Measurements from ENCODE around the gene SRRM1.
A peak's percentile ranks its signal among the peaks of the same experiment; 100 is the strongest.

Gene SRRM1, protein sequence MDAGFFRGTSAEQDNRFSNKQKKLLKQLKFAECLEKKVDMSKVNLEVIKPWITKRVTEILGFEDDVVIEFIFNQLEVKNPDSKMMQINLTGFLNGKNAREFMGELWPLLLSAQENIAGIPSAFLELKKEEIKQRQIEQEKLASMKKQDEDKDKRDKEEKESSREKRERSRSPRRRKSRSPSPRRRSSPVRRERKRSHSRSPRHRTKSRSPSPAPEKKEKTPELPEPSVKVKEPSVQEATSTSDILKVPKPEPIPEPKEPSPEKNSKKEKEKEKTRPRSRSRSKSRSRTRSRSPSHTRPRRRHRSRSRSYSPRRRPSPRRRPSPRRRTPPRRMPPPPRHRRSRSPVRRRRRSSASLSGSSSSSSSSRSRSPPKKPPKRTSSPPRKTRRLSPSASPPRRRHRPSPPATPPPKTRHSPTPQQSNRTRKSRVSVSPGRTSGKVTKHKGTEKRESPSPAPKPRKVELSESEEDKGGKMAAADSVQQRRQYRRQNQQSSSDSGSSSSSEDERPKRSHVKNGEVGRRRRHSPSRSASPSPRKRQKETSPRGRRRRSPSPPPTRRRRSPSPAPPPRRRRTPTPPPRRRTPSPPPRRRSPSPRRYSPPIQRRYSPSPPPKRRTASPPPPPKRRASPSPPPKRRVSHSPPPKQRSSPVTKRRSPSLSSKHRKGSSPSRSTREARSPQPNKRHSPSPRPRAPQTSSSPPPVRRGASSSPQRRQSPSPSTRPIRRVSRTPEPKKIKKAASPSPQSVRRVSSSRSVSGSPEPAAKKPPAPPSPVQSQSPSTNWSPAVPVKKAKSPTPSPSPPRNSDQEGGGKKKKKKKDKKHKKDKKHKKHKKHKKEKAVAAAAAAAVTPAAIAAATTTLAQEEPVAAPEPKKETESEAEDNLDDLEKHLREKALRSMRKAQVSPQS
- 65.5 to 78.2 reads per million in 2 experiments for total RNA-seq

DNA sequence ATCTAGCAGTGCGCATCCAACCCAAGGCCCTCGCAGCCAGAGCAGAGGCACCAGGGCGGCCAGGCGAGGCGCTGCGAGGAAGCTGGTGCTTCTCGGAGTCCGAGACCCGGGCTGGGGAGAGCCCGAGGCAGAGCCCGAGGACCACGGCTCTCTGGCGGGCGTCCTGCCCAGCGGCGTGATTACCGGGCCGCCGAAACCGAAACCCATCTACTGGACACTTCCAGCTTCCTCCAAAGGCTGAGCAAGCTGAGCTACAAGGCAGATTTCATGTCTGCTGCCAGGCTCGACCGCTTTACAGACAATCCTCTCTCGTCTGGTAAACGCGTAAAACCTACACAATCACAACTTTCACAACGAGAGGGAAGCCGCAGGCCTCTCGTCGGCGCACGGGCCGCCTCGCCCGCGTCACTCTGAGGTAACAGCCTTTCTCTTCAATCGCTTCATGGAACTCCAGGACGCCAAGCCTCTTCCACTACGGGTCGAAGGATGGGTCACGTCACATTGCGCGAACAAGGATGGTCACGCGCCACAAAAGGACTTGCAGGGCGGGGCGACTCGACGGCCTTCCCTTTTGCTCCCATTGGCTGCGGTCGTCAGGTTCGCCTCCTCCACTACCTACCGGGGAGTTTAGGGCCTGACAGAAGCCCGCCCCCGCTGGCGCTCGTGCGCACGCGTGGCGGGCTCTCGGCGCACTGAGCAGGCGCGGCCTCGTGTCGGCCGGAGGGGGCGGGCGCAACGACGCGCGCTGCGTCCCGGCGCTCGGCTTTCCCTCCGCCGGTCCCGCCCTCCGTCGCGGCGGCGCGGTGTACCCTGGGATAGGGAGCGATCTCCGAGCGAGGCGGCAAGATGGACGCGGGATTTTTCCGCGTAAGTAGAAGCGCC is at the start of gene SRRM1:
Gene SRRM1, plus strand, starts transcription at position 822 of the 882 bp plus-strand sequence. Its CDS starts 25 bp downstream, at position 847.
- peak; percentile 99 for DNase-seq (ENCODE audit: low read depth)

DNA sequence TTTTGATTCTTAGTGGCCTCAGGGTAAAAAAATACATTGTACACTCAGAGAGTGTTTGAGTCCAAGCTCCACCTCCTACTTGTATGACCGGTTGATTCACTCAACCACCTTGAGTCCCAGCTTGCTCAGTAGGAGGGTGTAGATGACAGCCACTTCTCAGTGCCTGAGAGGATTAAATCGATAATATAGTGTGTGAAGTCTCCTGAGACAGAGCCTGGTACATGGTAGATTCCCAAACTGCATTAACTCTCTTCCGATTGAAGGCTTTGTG is 48.8 kb upstream of the SRRM1 start:
- DNase-seq (ENCODE audit: low read depth): no peak

DNA sequence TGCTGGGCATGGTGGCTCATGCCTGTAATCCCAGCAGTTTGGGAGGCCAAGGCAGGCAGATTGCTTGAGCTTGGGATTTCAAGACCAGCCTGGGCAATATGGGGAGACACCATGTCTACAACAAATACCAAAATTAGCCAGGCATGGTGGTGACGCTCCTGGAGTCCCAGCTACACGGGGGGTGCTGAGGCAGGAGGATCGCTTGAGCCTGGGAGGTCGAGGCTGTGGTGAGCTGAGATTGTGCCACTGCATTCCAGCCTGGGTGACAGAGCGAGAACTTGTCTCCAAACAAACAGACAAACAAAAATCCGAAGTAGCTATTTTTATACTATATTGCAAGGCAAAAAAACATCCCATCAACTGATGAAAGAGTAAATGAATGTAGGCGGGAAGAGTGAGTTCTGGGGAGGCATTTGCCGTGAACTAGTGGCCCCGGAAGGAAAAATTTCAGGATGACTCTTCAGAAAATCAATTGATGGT is 46.7 kb upstream of the SRRM1 start:
- no peak for DNase-seq (ENCODE audit: low read depth)

DNA sequence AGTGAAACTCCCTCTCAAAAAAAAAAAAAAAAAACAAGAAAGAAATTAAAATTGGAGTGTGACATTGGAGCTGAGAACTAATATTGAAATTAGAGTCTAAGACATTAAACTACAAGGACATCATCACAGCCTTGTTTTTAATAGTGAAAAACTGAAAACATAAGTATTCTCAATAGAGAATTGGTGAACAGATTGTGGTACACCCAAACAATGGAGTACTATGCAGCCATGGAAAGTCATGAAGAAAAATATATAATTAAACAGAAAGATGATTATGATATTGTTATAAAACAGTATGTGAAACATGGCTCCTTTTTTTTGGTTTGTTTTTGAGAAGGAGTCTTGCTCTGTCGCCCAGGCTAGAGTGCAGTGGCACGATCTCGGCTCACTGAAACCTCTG is 43.8 kb upstream of the SRRM1 start:
- DNase-seq (ENCODE audit: low read depth): no peak

DNA sequence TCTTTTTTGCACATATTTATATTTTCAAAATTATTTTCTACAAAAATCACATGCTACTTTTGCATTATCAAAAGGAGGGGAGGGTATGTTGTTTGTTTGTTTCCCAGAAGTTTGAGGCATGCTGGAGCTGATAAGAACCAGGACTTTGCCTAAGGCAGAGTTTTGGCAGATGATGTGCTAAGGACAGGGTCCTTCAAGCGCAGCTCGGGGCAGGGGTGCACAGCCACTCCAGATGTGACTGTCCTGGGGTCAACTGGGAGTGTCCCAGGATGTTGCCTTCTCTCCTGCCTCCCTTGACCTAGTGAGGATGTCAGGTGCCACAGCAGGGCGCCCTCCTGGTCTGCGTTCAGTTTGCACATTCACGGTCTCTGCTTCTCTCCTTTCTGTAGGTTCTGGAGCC is 42.6 kb upstream of the SRRM1 start:
- no peak for DNase-seq (ENCODE audit: low read depth)

DNA sequence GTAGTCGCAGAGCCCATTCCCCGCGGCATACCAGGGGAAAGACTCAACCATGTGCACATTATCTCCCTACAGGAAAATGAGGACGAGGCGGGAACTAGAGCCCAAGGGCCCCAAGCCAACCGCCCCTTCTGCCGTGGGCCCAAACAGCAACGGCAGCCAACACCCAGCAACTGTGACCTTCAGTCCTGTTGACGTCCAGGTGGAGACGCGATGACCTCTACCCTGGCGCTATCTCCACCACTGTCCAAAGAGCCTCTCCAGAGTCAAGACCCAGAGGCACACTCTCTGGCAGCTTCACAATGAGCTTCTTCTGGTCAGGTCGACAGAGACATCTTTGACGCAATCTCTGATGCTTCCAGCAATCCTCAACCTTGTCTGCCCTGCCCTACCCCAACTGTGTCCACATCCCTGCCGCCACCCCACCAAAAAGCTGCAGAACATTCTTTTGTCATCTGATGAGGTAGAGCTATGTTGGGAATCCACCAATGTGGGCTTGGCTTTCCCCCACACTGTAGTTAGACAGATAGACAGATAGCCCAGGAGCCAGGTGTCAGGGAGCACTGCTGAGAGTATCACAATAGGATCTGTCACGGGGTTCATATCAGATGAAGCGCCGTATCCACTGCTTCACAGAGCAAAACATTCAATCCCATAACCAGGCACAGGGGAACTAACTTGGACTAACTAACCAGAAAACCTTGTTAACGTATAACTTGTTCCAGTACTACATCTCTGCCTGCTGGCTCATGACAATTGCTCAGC is 37.4 kb upstream of the SRRM1 start:
- no peak for DNase-seq (ENCODE audit: low read depth)

DNA sequence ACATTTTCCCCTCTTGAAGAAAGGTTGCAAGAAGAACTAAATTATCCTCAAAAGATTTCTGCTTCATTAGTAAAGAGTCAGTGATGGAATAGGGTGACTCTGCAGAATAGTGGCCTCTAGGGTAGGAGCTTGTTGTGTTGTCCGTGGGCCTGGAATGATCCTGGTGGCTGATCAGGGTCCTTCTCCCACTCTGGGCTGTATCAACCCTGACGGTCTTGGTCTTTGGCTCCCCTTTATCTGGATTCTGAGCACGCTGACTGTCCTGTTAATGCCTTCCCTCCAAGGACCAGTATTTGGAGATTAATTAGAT is 36.9 kb upstream of the SRRM1 start:
- no peak for DNase-seq (ENCODE audit: low read depth)

DNA sequence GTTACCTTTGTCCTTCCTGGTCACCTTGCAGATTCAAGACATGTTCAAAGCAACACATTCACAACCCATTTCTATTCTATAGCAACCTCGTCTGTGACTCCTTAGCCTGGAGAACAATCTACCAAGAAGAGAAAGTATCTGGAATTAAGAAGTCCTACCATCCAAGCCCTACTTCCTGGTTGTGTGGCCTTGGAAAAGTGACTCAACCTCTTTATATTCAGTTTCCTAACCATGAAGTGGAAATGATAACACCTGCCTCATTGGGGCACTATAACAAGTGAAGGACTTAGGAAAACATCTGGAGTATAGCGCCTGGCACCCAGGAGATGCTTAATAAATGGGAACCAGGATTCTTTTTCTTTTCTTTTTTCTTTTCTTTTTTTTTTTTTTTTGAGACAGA is 36.5 kb upstream of the SRRM1 start:
- no peak for DNase-seq (ENCODE audit: low read depth)

DNA sequence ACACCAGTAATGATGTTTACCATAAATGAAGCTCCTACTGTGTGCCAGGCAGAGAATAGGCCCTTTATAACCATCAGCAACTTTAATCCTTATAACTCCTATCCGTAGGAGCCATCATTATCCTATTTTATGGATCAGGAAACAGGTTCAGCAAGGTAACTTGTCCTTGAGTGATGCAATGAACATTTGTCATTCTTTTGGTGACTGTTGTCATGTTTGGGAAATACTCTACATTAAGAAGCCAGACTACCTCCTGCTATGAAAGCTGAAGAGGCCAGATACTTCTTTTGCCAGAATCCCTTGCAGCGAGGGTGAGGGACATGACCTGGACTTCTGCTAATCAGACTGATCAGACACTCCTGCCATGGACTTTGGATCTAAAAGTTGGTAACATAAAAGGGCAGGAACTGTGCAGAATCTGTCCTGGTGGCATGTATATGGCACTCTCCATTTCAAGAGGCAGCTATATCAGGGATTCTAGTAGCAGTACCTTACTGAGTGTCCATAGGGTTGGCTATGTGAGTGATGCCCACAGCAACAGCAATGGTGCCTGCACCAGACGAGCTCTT is 33.1 kb upstream of the SRRM1 start:
- DNase-seq (ENCODE audit: low read depth): no peak

DNA sequence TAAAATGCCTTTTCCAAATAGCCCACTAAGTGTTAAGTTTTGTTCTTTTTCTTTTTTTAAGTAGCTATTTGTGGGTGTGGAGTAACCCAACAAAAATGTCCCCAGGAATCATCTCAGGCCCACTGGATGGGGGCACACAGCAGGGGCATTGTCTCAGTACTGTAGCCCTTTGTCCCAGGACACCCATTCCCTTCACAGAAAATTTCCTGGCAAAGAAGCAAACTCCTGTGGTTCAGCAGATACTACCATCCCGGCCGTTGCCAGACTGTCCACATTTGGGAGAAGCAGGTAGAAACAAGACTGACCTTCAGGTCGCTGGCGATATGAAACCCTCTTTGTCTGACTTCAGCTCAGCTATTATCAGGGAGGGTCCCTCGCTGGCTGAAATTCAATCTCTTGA is 23.7 kb upstream of the SRRM1 start:
- DNase-seq (ENCODE audit: low read depth): no peak

DNA sequence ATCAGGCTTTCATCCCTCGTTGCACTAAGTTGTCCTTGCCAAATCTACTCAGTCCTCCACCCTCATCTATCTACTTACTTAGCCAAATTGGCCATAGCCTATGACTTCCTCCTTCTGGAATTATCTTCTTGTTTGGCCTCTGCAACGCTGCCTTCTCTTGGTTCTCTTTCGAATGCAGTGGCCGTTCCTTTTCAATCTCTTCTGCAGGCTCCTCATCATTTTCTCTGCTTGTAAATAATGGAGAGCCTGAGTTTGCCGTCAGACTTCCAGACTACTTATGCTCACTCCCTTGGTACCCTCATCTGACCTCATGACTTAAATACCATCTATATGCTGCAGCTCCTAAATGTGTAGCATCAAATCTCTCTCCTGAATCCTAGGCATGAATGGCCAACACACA is 22.4 kb upstream of the SRRM1 start:
- no peak for DNase-seq (ENCODE audit: low read depth)

DNA sequence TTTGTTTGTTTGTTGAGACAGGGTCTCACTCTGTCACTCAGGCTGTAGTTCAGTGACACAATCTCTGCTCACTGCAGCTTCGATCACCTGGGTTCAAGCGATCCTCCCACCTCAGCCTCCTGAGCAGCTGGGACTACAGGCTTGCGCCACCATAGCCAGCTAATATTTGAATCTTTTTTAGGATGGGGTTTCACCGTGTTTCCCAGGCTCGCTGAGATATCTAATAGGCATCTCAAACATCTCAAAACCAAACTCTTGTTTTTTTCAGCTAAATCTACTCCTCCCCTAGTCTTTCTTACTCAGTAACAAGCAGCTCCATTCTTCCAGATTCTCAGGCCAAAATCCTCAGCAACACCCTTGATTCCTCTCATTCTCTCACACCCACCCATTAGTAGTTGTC is 22.0 kb upstream of the SRRM1 start:
- no peak for DNase-seq (ENCODE audit: low read depth)

DNA sequence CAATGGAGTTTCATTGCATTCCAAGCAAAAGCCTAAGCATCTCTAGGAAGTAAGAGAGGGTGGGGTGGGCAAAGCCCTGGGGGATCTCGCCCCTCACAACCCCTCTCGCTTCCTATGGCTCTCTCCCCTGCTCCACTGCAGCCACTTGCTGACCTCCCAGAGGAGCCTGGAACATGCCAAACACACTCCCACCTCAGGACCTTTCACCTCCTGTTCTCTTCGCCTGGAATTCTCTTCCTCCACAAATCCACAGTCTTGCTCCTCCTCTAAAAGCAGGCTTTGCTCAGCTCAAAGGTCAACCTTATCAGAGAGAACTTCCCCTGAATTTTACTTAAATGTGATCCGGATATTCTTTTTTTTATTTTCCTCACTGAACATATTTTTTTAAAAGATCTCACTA is 20.9 kb upstream of the SRRM1 start:
- no peak for DNase-seq (ENCODE audit: low read depth)

DNA sequence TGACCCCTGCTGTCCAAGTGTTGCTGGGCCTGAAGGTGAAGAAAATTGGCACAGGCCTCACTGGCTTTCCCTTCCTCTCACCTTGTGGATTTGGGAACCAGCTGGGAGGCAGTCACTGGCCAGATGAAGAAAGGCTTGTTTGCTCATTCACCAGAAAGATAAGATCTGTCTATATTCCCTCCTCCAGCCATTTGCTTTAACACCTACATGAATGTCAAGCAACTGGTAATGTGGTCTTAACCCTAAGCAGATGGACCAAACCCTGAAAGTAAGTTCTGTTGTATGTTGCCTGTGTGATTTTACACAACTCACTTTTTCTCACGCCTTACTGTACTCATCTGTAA is 10.3 kb upstream of the SRRM1 start:
- DNase-seq (ENCODE audit: low read depth): no peak

DNA sequence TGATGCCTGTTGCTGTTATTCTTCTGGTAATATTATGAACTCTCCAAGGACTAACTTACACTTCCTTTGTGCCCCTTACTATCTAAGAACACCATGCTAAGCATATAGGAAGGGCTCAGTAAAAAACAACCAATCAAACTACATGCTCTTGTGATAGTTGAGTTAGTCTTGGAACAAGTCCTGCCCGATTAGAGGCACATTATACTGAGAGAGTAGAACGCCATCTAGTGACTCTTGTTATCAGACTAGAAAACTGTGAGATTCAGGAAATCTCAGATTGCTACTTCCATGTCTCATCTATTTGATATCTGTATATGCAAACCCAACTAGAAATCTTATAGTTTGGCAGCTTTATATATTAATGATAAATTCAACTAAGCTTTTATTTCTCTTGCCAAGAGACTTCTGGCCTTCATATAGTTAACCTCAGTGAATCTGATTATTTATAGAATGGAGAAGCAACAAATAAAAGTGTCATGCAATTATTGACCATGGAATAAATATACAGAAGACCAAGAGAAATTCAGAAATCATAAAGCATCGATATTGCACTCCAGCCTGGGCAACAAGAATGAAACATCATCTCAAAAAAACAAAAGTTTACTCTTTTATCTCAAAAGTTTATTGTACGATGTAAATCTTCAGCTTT is 7.8 kb upstream of the SRRM1 start:
- DNase-seq (ENCODE audit: low read depth): no peak

DNA sequence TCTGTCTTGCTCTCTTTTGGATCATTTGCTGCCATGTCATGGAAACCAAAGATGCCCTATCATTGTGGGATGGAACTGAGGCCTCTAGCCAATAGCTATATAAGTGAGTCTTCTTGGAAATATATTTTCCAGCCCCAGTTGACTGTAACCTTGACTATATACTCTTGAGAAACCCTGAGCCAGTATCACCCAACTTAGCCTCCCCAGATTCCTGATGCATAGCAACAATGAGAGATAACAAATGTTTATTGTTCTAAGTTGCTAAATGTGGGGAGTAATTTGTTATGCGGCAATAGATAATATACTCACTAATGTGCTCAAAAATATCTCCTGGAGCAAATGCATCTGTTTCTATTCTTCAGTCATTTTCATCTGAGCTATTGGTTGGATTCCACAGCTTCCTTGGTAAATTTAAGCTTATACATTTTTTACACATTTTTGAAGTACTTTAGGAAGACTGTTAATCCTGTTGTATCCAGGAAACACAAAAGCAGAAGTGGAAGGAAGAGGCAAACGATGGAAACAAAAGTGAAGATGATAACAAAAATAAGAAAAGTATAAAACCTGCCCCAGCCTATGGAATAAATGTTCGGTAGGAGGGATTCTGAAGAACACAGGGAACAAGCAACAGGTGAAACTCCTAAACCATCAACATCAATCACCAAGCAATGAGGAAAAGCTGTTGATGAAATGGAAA is 6.3 kb upstream of the SRRM1 start:
- DNase-seq (ENCODE audit: low read depth): no peak

DNA sequence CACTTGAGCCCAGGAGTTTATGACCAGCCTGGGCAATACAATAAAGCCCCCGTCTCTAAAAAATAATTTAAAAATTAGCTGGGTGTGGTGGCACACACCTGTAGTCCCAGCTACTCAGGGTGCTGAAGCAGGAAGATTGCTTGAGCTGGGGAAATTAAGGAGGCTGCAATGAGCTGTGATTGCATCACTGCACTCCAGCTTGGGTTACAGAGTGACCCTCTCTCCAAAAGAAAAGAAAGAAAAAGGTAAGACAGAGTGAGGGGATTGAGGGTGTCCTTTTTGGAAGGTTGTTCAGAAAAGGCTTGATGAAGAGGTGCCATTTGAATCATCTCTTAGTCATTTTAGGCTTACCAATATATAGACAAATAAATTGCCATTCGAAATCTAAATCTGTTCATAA is 4.0 kb upstream of the SRRM1 start:
- no peak for DNase-seq (ENCODE audit: low read depth)

DNA sequence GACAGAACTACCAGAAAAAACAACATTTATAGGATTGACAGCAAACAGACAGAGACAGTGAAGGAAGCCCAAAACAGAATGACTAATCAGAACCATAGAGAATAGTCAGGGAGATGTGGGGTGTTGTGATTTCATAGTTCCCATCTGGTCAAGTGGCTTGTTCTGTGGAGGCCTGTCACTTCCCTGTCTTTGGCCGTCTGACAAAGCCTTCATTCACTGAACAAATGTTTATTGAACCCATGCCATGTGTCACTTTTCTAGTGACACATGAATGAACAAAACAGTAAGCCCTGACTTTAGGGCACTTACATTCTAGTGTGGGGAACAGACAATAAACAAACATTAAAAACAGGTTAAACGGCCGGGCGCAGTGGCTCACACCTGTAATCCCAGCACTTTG is 3.2 kb upstream of the SRRM1 start:
- DNase-seq (ENCODE audit: low read depth): no peak

DNA sequence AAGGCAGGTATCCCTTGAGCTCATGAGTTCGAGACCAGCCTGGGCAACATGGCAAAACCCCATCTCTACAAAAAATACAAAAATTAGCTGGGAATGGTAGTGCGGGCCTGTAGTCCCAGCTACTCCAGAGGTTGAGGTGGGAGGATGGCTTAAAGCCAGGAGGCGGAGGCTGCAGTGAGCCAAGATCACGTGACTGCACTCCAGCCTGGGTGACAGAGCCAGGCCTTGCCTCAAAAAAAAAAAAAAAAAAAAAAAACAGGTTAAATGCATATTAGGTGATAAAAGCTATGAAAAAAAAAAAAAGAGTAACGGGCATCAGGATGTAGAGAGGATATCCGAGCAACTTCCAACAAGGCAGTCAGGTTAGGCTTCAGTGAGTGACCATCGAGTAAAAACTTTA is 2.8 kb upstream of the SRRM1 start:
- no peak for DNase-seq (ENCODE audit: low read depth)

DNA sequence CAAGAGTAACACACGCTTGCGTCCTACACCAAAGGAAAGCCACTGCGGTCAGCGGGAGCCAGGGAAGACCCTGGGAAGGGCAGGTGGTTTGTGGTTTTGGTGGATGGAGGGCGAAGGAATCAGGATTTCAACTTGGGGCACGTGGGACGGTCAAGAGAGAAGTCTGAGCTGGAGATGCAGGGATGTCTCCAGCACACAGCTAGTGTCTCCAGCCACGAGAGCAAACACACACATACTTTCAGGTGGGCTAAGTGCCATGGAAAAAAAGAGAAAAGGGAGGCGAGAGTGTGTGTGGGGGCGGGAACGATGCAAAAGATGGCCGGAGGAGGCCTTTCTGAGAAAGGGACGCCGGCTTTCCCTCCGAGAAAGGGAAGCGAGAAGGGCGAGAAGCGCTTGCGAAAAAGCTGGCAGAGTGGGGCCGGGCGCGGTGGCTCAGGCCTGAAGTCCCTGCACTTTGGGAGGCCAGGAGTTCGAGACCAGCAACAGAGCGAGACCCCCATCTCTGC is 1.4 kb upstream of the SRRM1 start:
- DNase-seq (ENCODE audit: low read depth): no peak

Data from T follicular helper cell (primary cell).